AG09319 (cell line): Measurements from ENCODE around the gene ADAMTS3.

Source experiments
- DNase-seq: peaks from one replicate; pipeline ENCODE4 v3.0.0-alpha.2; 2010; ENCODE audit warnings: low read depth; ENCODE audit errors: extremely low read depth
- CTCF ChIP-seq: IDR thresholded peaks from 2 replicates; pipeline ENCODE4 v1.5.1; 2011; ENCODE audit warnings: low read depth, mild to moderate bottlenecking, inconsistent platforms, low read length, moderate library complexity

Gene ADAMTS3

GRCh38 chr4:72587334-72587733 is 18.3 kb upstream of the ADAMTS3 start:
- no peak for DNase-seq
- TF ChIP-seq CTCF, result no peak

GRCh38 chr4:72582853-72583252 is 13.8 kb upstream of the ADAMTS3 start:
- no peak for TF ChIP-seq CTCF
- no peak for DNase-seq

GRCh38 chr4:72577211-72577610 is 8.2 kb upstream of the ADAMTS3 start:
- TF ChIP-seq CTCF, result no peak
- no peak for DNase-seq

GRCh38 chr4:72571337-72571736 is 2.3 kb upstream of the ADAMTS3 start:
- no peak for DNase-seq
- no peak for TF ChIP-seq CTCF

- DNase-seq, result no peak
- no peak for TF ChIP-seq CTCF
These were observed 756 bp upstream of the ADAMTS3 start for GRCh38 chr4:72569719-72570235.

- peak; percentile 58 for TF ChIP-seq CTCF
- peak; percentile 59 for DNase-seq
These were observed 973 bp downstream of the ADAMTS3 start for GRCh38 chr4:72567821-72568675.

- DNase-seq, result no peak
- TF ChIP-seq CTCF, result no peak
These were observed 2.0 kb downstream of the ADAMTS3 start for GRCh38 chr4:72567036-72567435.
